Spleen (tissue), 11 donors: ENCODE results near the gene LGR6. TPM values are rescaled to one million over a fixed set of nuclear protein-coding genes. Genes with fewer than 3 reads are reported as not detected.

Experiments
- DNase-seq: peaks from one replicate; pipeline ENCODE4 v3.0.0-alpha.2; 2020
- H3K27ac ChIP-seq, 8 donors: fragments of 200-600 bp; sonication (generic) in 7 of 8; 1 replicate in 4 of 8; 2 replicates in 4 of 8; pipeline versions ENCODE4 v1.5.0 to v1.8.0; 2016 to 2021; ENCODE audit warnings: inconsistent platforms in 4 of 8, mild to moderate bottlenecking in 4 of 8, moderate library complexity in 1 of 8
- H3K27me3 ChIP-seq, 7 donors: fragments of 200-600 bp; sonication (generic) in 6 of 7; replicated peaks in 1 of 7; 1 replicate in 4 of 7; 2 replicates in 3 of 7; pipeline versions ENCODE4 v1.5.0 to v1.8.0; 2016 to 2021; ENCODE audit warnings: inconsistent platforms in 3 of 7, mild to moderate bottlenecking in 1 of 7
- H3K36me3 ChIP-seq, 6 donors: fragments of 200-600 bp; sonication (generic) in 5 of 6; 1 replicate in 4 of 6; 2 replicates in 2 of 6; pipeline versions ENCODE4 v1.5.0 to v1.8.0; 2016 to 2021; ENCODE audit warnings: inconsistent platforms in 2 of 6
- H3K4me1 ChIP-seq, 6 donors: fragments of 200-600 bp; sonication (generic) in 5 of 6; 1 replicate in 3 of 6; 2 replicates in 3 of 6; pipeline versions ENCODE4 v1.5.0 to v1.8.0; 2016 to 2021; ENCODE audit warnings: inconsistent platforms in 3 of 6
- H3K4me3 ChIP-seq, 8 donors: fragments of 200-600 bp; sonication (generic) in 7 of 8; 1 replicate in 4 of 8; 2 replicates in 4 of 8; pipeline versions ENCODE4 v1.5.0 to v1.8.0; 2016 to 2021; ENCODE audit warnings: inconsistent platforms in 4 of 8, mild to moderate bottlenecking in 4 of 8, moderate library complexity in 2 of 8
- H3K9me3 ChIP-seq, 8 donors: fragments of 200-600 bp; sonication (generic) in 7 of 8; 1 replicate in 4 of 8; 2 replicates in 4 of 8; pipeline versions ENCODE4 v1.5.0 to v1.8.0; 2016 to 2021; ENCODE audit warnings: inconsistent platforms in 4 of 8
- CTCF ChIP-seq, 11 experiments: fragments of 200-600 bp in 7 of 11; fragments of 450-650 bp in 4 of 11; sonication (generic) in 4 of 11; IDR thresholded peaks in 8 of 11; conservative IDR thresholded peaks in 3 of 11; 1 replicate in 7 of 11; 2 replicates in 4 of 11; pipeline versions ENCODE4 v1.4.0 to v1.8.0; 2016 to 2021; ENCODE audit warnings: antibody characterized with exemption in 11 of 11, inconsistent platforms in 4 of 11, mild to moderate bottlenecking in 1 of 11
- POLR2A ChIP-seq, 3 donors: fragments of 450-650 bp; IDR thresholded peaks; one replicate each; pipeline ENCODE4 v1.5.1; 2017; ENCODE audit warnings: antibody characterized with exemption in 3 of 3, mild to moderate bottlenecking in 1 of 3
- POLR2AphosphoS5 ChIP-seq, 3 donors: sonication (generic); formaldehyde crosslinking; IDR thresholded peaks; one replicate each; pipeline ENCODE4 v1.5.1; 2017; ENCODE audit warnings: antibody characterized with exemption in 3 of 3
- WGBS, 5 donors: extraction: QIAGEN DNeasy Blood & Tissue Kit in 3 of 5; methylation state at CpG; one replicate each; pipeline versions ENCODE4 v1.1.5 to v1.1.7; 2013 to 2018; 5-methylcytosine and 5-hydroxymethylcytosine counted together
- intact Hi-C: fragments of 100-400 bp; cut with DNase I; formaldehyde crosslinking; loops from one replicate; pipeline ENCODE4 v1.15.0; 2023; ENCODE audit warnings: low total_unique reads
- polyA plus RNA-seq, 3 donors: library from polyadenylated mRNA; stranded (reverse); fragments of 200-250 nt; gene quantifications; one replicate each; pipeline ENCODE4 v1.2.1, GENCODE V29; 2013
- total RNA-seq, 7 donors: library from RNA; depleted of rRNA in 3 of 7; stranded (reverse); fragments of >200 nt in 3 of 7; fragmentation: NEBNext Ultra II Directional in 4 of 7; extraction: Animal tissue kit (Norgen Biotek cat#: 25700) in 4 of 7; gene quantifications; one replicate each; pipeline versions ENCODE4 v1.1.0 to v1.2.1, GENCODE V29; 2016 to 2021
- donor health status: healthy with polysubstance abuse.
- donor health status: DM: no; HTN: no; CAD: no; lungs with moderate emphysema.
- donor health status: DM: no; HTN: no; CAD: no.
- donor health status: Bipolar disorder and iron deficiency.
- donor health status: healthy.
- donor health status: DM: no; HTN: no; CAD: no.
- donor health status: DM: yes; HTN: yes; CAD: no.

Gene LGR6
- total and polyA plus RNA-seq, 10 donors: 0.61 to 24.5 (median 5.3) TPM

GRCh38 chr1:202210969-202211368 is 17.4 kb downstream of the LGR6 start:
- H3K27me3 ChIP-seq: peaks cover 0 to 83% (median 15%) of the 10 kb centered on the region in 7 donors
- no peak for DNase-seq
- TF ChIP-seq POLR2A (IDR thresholded peaks at IDR 0.05) (no peak), POLR2AphosphoS5 (IDR thresholded peaks at IDR 0.05) (no peak), CTCF (IDR thresholded peaks at IDR 0.05 in 8 of 11, conservative IDR thresholded peaks at IDR 0.05 in 3 of 11) (no peak)
- 93 to 100% (median 95%) methylated on average over 1 of the region's 1 CpG for WGBS, 5 donors
- H3K36me3 ChIP-seq: no peaks in the 10 kb centered on the region
- H3K9me3 ChIP-seq: no peaks in the 10 kb centered on the region
- intact Hi-C loops: no loop called here
- no peak overlapping the region for H3K4me3 ChIP-seq
- no peak overlapping the region for H3K27ac ChIP-seq
- H3K4me1 ChIP-seq: peaks cover 0 to 24% (median 11%) of the 10 kb centered on the region in 6 donors

GRCh38 chr1:202212787-202213186 is 19.2 kb downstream of the LGR6 start:
- H3K27ac ChIP-seq: no peak overlapping the region
- no peaks in the 10 kb centered on the region for H3K36me3 ChIP-seq
- H3K9me3 ChIP-seq: no peaks in the 10 kb centered on the region
- WGBS, 5 donors: 56 to 90% (median 76%) methylated on average over 1 of the region's 1 CpG
- no peak for DNase-seq
- H3K4me3 ChIP-seq: no peak overlapping the region
- peaks cover 0 to 83% (median 15%) of the 10 kb centered on the region in 7 donors for H3K27me3 ChIP-seq
- no peak for TF ChIP-seq CTCF (IDR thresholded peaks at IDR 0.05 in 8 of 11, conservative IDR thresholded peaks at IDR 0.05 in 3 of 11)
- no peak for TF ChIP-seq POLR2A (IDR thresholded peaks at IDR 0.05)
- TF ChIP-seq POLR2AphosphoS5 (IDR thresholded peaks at IDR 0.05): no peak
- intact Hi-C loops: no loop called here
- peaks cover 0 to 23% (median 9%) of the 10 kb centered on the region in 6 donors for H3K4me1 ChIP-seq

- Histone ChIP-seq H3K36me3 (no peaks in the 10 kb centered on the region), H3K4me1 (peaks cover 0 to 22% (median 8%) of the 10 kb centered on the region in 6 donors), H3K27ac (peak overlapping the region in 2 of 8 donors; percentile 15 to 63), H3K27me3 (peaks cover 0 to 82% (median 15%) of the 10 kb centered on the region in 7 donors), H3K9me3 (no peaks in the 10 kb centered on the region), H3K4me3 (peak overlapping the region in 5 of 8 donors; percentile 17 to 62 (median 28))
- intact Hi-C loops: no loop called here
- WGBS, 5 donors: 40 to 52% (median 44%) methylated on average over 8 of the region's 8 CpGs
- DNase-seq: no peak
- TF ChIP-seq CTCF (IDR thresholded peaks at IDR 0.05 in 8 of 11, conservative IDR thresholded peaks at IDR 0.05 in 3 of 11) (peak in 1 of 11 experiments; percentile 8), POLR2A (IDR thresholded peaks at IDR 0.05) (no peak)
These were observed 19.9 kb downstream of the LGR6 start for GRCh38 chr1:202213361-202214088.

GRCh38 chr1:202214089-202214843 is 20.7 kb downstream of the LGR6 start:
- 5 to 12% (median 8%) methylated on average over 35 to 56 of the region's 56 CpGs for WGBS, 5 donors
- H3K4me3 ChIP-seq: peak overlapping the region in 5 of 8 donors; percentile 17 to 62 (median 28)
- peaks cover 0 to 77% (median 15%) of the 10 kb centered on the region in 7 donors for H3K27me3 ChIP-seq
- intact Hi-C loops: no loop called here
- TF ChIP-seq POLR2A (IDR thresholded peaks at IDR 0.05) (no peak), CTCF (IDR thresholded peaks at IDR 0.05 in 8 of 11, conservative IDR thresholded peaks at IDR 0.05 in 3 of 11) (no peak), POLR2AphosphoS5 (IDR thresholded peaks at IDR 0.05) (no peak)
- H3K27ac ChIP-seq: peak overlapping the region in 3 of 8 donors; percentile 15 to 63 (median 15)
- peaks cover 0 to 22% (median 8%) of the 10 kb centered on the region in 6 donors for H3K4me1 ChIP-seq
- DNase-seq: no peak
- H3K9me3 ChIP-seq: no peaks in the 10 kb centered on the region
- no peaks in the 10 kb centered on the region for H3K36me3 ChIP-seq
